ENCODE results near the gene SEPTIN12. TPM values are rescaled to one million over a fixed set of nuclear protein-coding genes. Genes with fewer than 3 reads are reported as not detected.

SEPTIN12 gene
- total RNA-seq, 1 donor from 2014 or later, result not detected

DNA sequence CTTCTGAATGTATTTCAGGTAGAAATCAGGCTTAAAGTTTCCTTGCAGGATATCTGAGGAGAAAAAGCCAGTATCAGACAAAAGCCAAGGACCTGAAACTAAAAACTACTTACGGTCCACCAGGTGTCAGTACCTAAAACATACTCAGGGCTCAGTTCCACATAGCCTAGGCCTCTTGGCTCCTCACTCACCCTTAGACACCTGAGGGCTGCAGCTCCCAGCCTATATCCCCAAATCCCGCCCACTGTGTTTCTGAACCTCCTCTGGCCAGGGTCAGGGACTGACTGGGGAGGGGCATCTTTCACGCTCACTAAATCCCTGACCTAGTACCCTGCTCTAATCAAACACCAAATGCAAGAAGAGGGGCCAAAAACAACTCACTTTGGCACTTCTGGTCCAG lies 23.1 kb upstream of the SEPTIN12 start:
- TF ChIP-seq, protein P1, sequence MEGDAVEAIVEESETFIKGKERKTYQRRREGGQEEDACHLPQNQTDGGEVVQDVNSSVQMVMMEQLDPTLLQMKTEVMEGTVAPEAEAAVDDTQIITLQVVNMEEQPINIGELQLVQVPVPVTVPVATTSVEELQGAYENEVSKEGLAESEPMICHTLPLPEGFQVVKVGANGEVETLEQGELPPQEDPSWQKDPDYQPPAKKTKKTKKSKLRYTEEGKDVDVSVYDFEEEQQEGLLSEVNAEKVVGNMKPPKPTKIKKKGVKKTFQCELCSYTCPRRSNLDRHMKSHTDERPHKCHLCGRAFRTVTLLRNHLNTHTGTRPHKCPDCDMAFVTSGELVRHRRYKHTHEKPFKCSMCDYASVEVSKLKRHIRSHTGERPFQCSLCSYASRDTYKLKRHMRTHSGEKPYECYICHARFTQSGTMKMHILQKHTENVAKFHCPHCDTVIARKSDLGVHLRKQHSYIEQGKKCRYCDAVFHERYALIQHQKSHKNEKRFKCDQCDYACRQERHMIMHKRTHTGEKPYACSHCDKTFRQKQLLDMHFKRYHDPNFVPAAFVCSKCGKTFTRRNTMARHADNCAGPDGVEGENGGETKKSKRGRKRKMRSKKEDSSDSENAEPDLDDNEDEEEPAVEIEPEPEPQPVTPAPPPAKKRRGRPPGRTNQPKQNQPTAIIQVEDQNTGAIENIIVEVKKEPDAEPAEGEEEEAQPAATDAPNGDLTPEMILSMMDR (IDR thresholded peaks at IDR 0.05), result no peak
- Mint-ChIP-seq H3K9me3 (ENCODE audit: unreplicated experiment) (no peaks in the 10 kb centered on the region), H3K4me3 (ENCODE audit: unreplicated experiment) (no peak overlapping the region), H3K36me3 (ENCODE audit: unreplicated experiment) (peaks cover 33% of the 10 kb centered on the region), H3K27ac (ENCODE audit: unreplicated experiment) (no peak overlapping the region), H3K27me3 (ENCODE audit: unreplicated experiment) (no peaks in the 10 kb centered on the region), H3K4me1 (ENCODE audit: unreplicated experiment) (no peaks in the 10 kb centered on the region)
- no peak for DNase-seq (ENCODE audit: extremely low spot score, unreplicated experiment)

- Mint-ChIP-seq H3K4me1 (ENCODE audit: unreplicated experiment) (peaks cover 17% of the 10 kb centered on the region), H3K27me3 (ENCODE audit: unreplicated experiment) (no peaks in the 10 kb centered on the region), H3K4me3 (ENCODE audit: unreplicated experiment) (no peak overlapping the region), H3K27ac (ENCODE audit: unreplicated experiment) (no peak overlapping the region), H3K36me3 (ENCODE audit: unreplicated experiment) (peaks cover 19% of the 10 kb centered on the region), H3K9me3 (ENCODE audit: unreplicated experiment) (no peaks in the 10 kb centered on the region)
- TF ChIP-seq, protein P1 (IDR thresholded peaks at IDR 0.05), result no peak
- no peak for DNase-seq (ENCODE audit: extremely low spot score, unreplicated experiment)
Observed at GRCh38 chr16:4806280-4806679, 18.1 kb upstream of the SEPTIN12 start.

DNA sequence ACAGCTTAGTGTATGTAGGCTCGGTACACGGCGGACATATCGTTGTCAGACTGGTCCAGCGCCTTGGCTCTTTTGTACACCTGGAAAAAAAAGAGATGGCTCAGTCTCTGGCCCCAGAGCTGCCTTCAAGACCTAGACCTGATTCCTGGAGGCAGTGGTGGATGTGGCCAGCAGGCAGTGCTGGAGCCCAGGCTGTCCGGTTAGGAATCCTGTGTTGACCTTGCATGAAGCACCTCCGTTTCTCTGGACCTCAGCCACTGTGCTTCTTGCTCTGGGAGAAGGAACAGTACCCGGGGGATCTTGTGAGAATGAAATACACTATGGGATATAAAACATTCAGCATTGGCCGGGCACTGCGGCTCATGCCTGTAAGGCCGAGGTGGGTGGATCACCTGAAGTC lies 17.1 kb upstream of the SEPTIN12 start:
- H3K9me3 Mint-ChIP-seq (ENCODE audit: unreplicated experiment), result no peaks in the 10 kb centered on the region
- no peaks in the 10 kb centered on the region for H3K27me3 Mint-ChIP-seq (ENCODE audit: unreplicated experiment)
- DNase-seq (ENCODE audit: extremely low spot score, unreplicated experiment), result no peak
- no peak overlapping the region for H3K27ac Mint-ChIP-seq (ENCODE audit: unreplicated experiment)
- H3K4me1 Mint-ChIP-seq (ENCODE audit: unreplicated experiment), result peaks cover 19% of the 10 kb centered on the region
- peaks cover 19% of the 10 kb centered on the region for H3K36me3 Mint-ChIP-seq (ENCODE audit: unreplicated experiment)
- TF ChIP-seq, protein P1 (IDR thresholded peaks at IDR 0.05), result no peak
- no peak overlapping the region for H3K4me3 Mint-ChIP-seq (ENCODE audit: unreplicated experiment)

DNA sequence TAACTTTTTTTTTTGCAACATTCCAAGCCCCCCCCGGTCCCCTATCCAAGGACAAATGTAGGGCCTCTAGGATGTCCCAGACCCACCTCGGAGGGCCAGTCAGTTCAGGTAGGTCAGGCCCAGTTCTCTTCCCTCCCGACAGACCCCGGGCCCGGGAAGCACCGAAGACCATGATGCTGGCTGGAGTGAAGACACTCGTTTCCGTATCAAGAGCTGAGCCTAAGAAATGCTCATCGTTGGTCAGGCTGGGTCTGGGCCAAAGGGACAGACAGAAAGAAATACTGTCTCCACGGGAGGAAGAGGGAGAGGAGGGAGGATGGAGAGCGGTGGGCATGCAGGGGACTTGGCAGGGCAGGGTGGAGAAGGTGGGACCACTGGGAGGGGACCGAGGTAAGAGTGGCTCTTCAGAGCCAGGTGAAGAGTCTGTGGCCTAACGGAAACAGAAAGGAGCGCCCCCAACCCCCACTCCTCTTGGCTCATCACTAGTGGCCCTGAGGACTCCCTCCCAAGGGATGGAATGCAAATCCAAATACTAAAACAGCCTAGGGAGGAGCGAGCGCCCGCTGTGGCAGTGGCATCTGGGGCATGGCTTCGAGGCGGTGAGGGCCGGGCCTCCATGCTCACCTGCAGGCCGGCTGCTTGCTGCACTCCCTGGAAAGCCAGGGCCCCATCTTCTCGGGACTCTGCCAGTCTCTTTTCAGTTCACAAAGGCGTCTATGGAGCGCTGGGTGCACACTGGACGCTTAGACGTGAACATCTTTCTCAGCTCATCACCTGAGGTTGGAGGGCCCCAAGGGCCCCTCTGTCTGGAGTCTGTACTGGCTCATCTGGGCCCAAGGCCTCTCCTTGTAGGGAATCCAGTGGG lies 16.0 kb upstream of the SEPTIN12 start:
- TF ChIP-seq, protein P1 (IDR thresholded peaks at IDR 0.05), result no peak
- H3K9me3 Mint-ChIP-seq (ENCODE audit: unreplicated experiment), result no peaks in the 10 kb centered on the region
- no peak overlapping the region for H3K27ac Mint-ChIP-seq (ENCODE audit: unreplicated experiment)
- H3K4me3 Mint-ChIP-seq (ENCODE audit: unreplicated experiment), result peak overlapping the region; percentile 22
- peaks cover 18% of the 10 kb centered on the region for H3K36me3 Mint-ChIP-seq (ENCODE audit: unreplicated experiment)
- H3K27me3 Mint-ChIP-seq (ENCODE audit: unreplicated experiment), result no peaks in the 10 kb centered on the region
- H3K4me1 Mint-ChIP-seq (ENCODE audit: unreplicated experiment), result peaks cover 19% of the 10 kb centered on the region
- DNase-seq (ENCODE audit: extremely low spot score, unreplicated experiment), result no peak

GRCh38 chr16:4803401-4803844 lies 15.3 kb upstream of the SEPTIN12 start:
- Mint-ChIP-seq H3K36me3 (ENCODE audit: unreplicated experiment) (peaks cover 18% of the 10 kb centered on the region), H3K4me3 (ENCODE audit: unreplicated experiment) (peak overlapping the region; percentile 82), H3K4me1 (ENCODE audit: unreplicated experiment) (peaks cover 19% of the 10 kb centered on the region), H3K9me3 (ENCODE audit: unreplicated experiment) (no peaks in the 10 kb centered on the region), H3K27ac (ENCODE audit: unreplicated experiment) (peak overlapping the region; percentile 87), H3K27me3 (ENCODE audit: unreplicated experiment) (no peaks in the 10 kb centered on the region)
- TF ChIP-seq, protein P1 (IDR thresholded peaks at IDR 0.05), result no peak
- DNase-seq (ENCODE audit: extremely low spot score, unreplicated experiment), result no peak

Measured in osteocyte (in vitro differentiated cells).